Uterus (tissue), 4 donors: ENCODE measurements around the gene LCN10. TPM values are rescaled to one million over a fixed set of nuclear protein-coding genes. Genes with fewer than 3 reads are reported as not detected.

Experiments used
- DNase-seq, 2 donors: peaks; one replicate each; pipeline ENCODE4 v3.0.0-alpha.2; 2019 to 2020
- H3K27ac ChIP-seq, 2 donors: fragments of 200-600 bp; sonication (generic); 1 replicate in 1 of 2; 2 replicates in 1 of 2; pipeline ENCODE4 v1.5.1; 2016 to 2018
- H3K27me3 ChIP-seq, 2 donors: fragments of 200-600 bp; sonication (generic); one replicate each; pipeline ENCODE4 v1.5.1; 2018 to 2019; ENCODE audit warnings: control low read depth in 1 of 2
- H3K36me3 ChIP-seq, 2 donors: fragments of 200-600 bp; sonication (generic); one replicate each; pipeline ENCODE4 v1.5.1; 2019; ENCODE audit warnings: control low read depth in 1 of 2
- H3K4me1 ChIP-seq, 2 donors: fragments of 200-600 bp; sonication (generic); one replicate each; pipeline ENCODE4 v1.5.1; 2018 to 2019; ENCODE audit warnings: control low read depth in 1 of 2
- H3K4me3 ChIP-seq, 2 donors: fragments of 200-600 bp; sonication (generic); 1 replicate in 1 of 2; 2 replicates in 1 of 2; pipeline ENCODE4 v1.5.1; 2018 to 2019; ENCODE audit warnings: mild to moderate bottlenecking in 1 of 2
- H3K9me3 ChIP-seq, 2 donors: fragments of 200-600 bp; sonication (generic); one replicate each; pipeline ENCODE4 v1.5.1; 2019; ENCODE audit warnings: control low read depth in 1 of 2
- CTCF ChIP-seq, 4 experiments: fragments of 200-600 bp in 2 of 4; fragments of 450-650 bp in 2 of 4; sonication (generic) in 2 of 4; IDR thresholded peaks; one replicate each; pipeline ENCODE4 v1.5.1; 2016 to 2019; ENCODE audit warnings: antibody characterized with exemption in 4 of 4, mild to moderate bottlenecking in 2 of 4, moderate library complexity in 1 of 4
- POLR2A ChIP-seq, 2 donors: fragments of 450-650 bp; IDR thresholded peaks; one replicate each; pipeline ENCODE4 v1.6.1; 2016; ENCODE audit warnings: antibody characterized with exemption in 2 of 2, mild to moderate bottlenecking in 1 of 2, moderate library complexity in 1 of 2
- intact Hi-C: fragments of 100-400 bp; cut with DNase I; formaldehyde crosslinking; loops from one replicate; pipeline ENCODE4 v1.15.1; 2023; ENCODE audit warnings: low total_unique reads
- total RNA-seq, 4 donors: library from RNA; depleted of rRNA in 3 of 4; stranded (reverse); fragments of >200 nt in 3 of 4; gene quantifications; one replicate each; pipeline versions ENCODE4 v1.1.0 to v1.2.4, GENCODE V29; 2014 to 2023
- donor health status: DM: yes; HTN: yes; CAD: no.

Gene LCN10
- total RNA-seq, 4 donors from 2014 or later = 0.55 to 81.4 (median 20.4) TPM

GRCh38 chr9:136719195-136719880 lies 23.4 kb downstream of the LCN10 start:
- Histone ChIP-seq H3K27me3 (no peaks in the 10 kb centered on the region), H3K36me3 (no peaks in the 10 kb centered on the region), H3K4me3 (no peak overlapping the region), H3K27ac (peak overlapping the region in 1 of 2 donors; percentile 32), H3K9me3 (no peaks in the 10 kb centered on the region), H3K4me1 (peaks cover 0 to 8% of the 10 kb centered on the region in 2 donors)
- no peak for DNase-seq
- intact Hi-C loops = no loop called here
- TF ChIP-seq POLR2A (IDR thresholded peaks at IDR 0.05) (no peak), CTCF (IDR thresholded peaks at IDR 0.05) (no peak)

- peaks cover 0 to 8% of the 10 kb centered on the region in 2 donors for H3K4me1 ChIP-seq
These were observed 24.2 kb downstream of the LCN10 start for GRCh38 chr9:136718345-136719194.

GRCh38 chr9:136717399-136717798 lies 25.3 kb downstream of the LCN10 start:
- TF ChIP-seq POLR2A (IDR thresholded peaks at IDR 0.05) (no peak), CTCF (IDR thresholded peaks at IDR 0.05) (no peak)

More at GRCh38 chr9:136718345-136719194, 24.2 kb downstream of the LCN10 start:
- no peak overlapping the region for H3K27ac ChIP-seq
- intact Hi-C loops = no loop called here
- TF ChIP-seq CTCF (IDR thresholded peaks at IDR 0.05) (no peak), POLR2A (IDR thresholded peaks at IDR 0.05) (no peak)
- H3K4me3 ChIP-seq = no peak overlapping the region
- H3K9me3 ChIP-seq = no peaks in the 10 kb centered on the region
- no peaks in the 10 kb centered on the region for H3K27me3 ChIP-seq
- H3K36me3 ChIP-seq = no peaks in the 10 kb centered on the region
- DNase-seq = no peak

GRCh38 chr9:136714893-136715274 lies 27.9 kb downstream of the LCN10 start:
- Histone ChIP-seq H3K4me1 (peaks cover 0 to 8% of the 10 kb centered on the region in 2 donors), H3K4me3 (no peak overlapping the region), H3K27me3 (no peaks in the 10 kb centered on the region), H3K27ac (peak overlapping the region; percentile 62 to 72), H3K36me3 (no peaks in the 10 kb centered on the region), H3K9me3 (no peaks in the 10 kb centered on the region)
- TF ChIP-seq POLR2A (IDR thresholded peaks at IDR 0.05) = no peak
- no peak for TF ChIP-seq CTCF (IDR thresholded peaks at IDR 0.05)
- no peak for DNase-seq
- intact Hi-C loops = no loop called here

More at GRCh38 chr9:136717399-136717798, 25.3 kb downstream of the LCN10 start:
- Histone ChIP-seq H3K4me3 (no peak overlapping the region), H3K27me3 (no peaks in the 10 kb centered on the region), H3K36me3 (no peaks in the 10 kb centered on the region), H3K4me1 (peaks cover 0 to 8% of the 10 kb centered on the region in 2 donors), H3K9me3 (no peaks in the 10 kb centered on the region), H3K27ac (no peak overlapping the region)
- no peak for DNase-seq
- intact Hi-C loops = no loop called here
